Measurements from ENCODE around the gene ADORA2A.
A peak's percentile ranks its signal among the peaks of the same experiment; 100 is the strongest.

Gene ADORA2A

DNA sequence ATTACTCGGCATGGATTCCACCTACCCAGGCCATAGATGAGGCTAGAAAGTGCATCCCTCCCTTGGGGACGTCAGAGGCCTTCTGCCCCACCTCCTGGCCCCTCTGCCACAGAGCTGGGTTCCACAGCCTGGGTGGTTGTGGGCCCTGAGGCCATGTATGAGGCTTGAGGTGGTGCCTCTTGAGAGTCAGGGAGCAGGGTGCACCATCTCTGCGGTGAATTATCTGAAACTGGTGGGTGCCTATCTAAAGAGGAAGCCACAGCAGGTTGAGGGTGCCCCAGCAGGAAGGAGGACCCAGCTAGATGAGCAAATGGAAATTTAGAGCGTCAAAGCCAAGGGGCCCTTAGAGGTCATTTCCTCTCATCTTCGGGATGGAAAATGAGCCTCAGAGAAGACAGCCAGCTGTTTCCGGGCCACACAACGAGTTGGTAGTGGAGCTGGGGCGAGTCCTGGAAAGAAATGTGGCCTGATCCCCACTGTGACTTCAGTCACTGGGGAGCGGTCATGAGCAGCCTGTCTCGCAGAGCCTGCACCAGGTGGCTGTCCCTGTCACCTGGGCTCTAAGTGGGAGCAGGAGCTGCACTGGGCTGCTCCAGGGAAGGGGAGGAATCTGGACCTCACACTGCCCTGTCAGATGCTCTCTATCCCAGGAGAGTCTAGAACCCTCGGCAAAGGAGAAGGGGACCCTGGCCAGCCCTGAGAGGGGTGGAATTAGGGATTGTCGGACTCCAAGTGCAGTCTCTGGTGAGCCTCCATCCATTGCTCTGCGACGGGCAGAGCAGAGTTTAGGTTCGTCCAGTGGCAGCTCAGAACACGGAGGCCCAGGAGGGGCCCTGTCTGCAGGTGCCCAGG is 7.3 kb downstream of the ADORA2A start:
- Histone ChIP-seq H3K36me3 (ENCODE audit: insufficient read depth, low read length) (no peaks in the 10 kb centered on the region), H3K27me3 (ENCODE audit: insufficient read depth, low read length) (no peaks in the 10 kb centered on the region), H3K79me2 (ENCODE audit: control insufficient read depth, insufficient read depth, low read length, unreplicated experiment) (no peaks in the 10 kb centered on the region), H3K27ac (ENCODE audit: low read depth, low read length) (peak overlapping the region; percentile 56; the same call in 1 of the 2 replicates), H2AFZ (ENCODE audit: low read length, unreplicated experiment) (no peak overlapping the region), H3K4me1 (ENCODE audit: control insufficient read depth, insufficient read depth, low read length, unreplicated experiment) (peaks cover 21% of the 10 kb centered on the region), H3K4me3 (ENCODE audit: low read depth, low read length) (no peak overlapping the region)

DNA sequence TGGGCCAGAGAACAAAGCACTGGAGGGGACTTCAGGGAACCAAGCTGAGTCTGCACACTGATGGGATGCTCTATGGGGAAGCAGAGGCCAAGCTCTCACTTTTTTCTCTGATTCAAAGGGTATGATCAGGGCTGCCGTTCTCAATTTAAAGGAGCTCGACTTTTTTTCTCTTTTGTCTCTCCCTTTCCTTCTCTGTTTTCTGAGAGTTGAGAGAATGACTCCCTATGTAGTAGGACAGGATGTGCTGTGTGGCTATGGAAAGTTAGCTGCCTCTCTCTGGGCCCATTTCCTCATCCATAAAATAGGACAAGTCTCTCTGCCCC is 7.9 kb downstream of the ADORA2A start:
- no peaks in the 10 kb centered on the region for H3K36me3 ChIP-seq (ENCODE audit: insufficient read depth, low read length)
- H3K79me2 ChIP-seq (ENCODE audit: control insufficient read depth, insufficient read depth, low read length, unreplicated experiment): no peaks in the 10 kb centered on the region
- H2AFZ ChIP-seq (ENCODE audit: low read length, unreplicated experiment): no peak overlapping the region
- H3K27ac ChIP-seq (ENCODE audit: low read depth, low read length): no peak overlapping the region
- H3K4me3 ChIP-seq (ENCODE audit: low read depth, low read length): no peak overlapping the region
- no peaks in the 10 kb centered on the region for H3K27me3 ChIP-seq (ENCODE audit: insufficient read depth, low read length)
- peaks cover 21% of the 10 kb centered on the region for H3K4me1 ChIP-seq (ENCODE audit: control insufficient read depth, insufficient read depth, low read length, unreplicated experiment)

GRCh38 chr22:24435861-24436371 is 8.5 kb downstream of the ADORA2A start:
- Histone ChIP-seq H3K36me3 (ENCODE audit: insufficient read depth, low read length) (no peaks in the 10 kb centered on the region), H3K4me1 (ENCODE audit: control insufficient read depth, insufficient read depth, low read length, unreplicated experiment) (peaks cover 21% of the 10 kb centered on the region), H2AFZ (ENCODE audit: low read length, unreplicated experiment) (no peak overlapping the region), H3K4me3 (ENCODE audit: low read depth, low read length) (no peak overlapping the region), H3K27ac (ENCODE audit: low read depth, low read length) (no peak overlapping the region), H3K27me3 (ENCODE audit: insufficient read depth, low read length) (no peaks in the 10 kb centered on the region), H3K79me2 (ENCODE audit: control insufficient read depth, insufficient read depth, low read length, unreplicated experiment) (no peaks in the 10 kb centered on the region)

- H3K4me1 ChIP-seq (ENCODE audit: control insufficient read depth, insufficient read depth, low read length, unreplicated experiment): peaks cover 21% of the 10 kb centered on the region
- H3K36me3 ChIP-seq (ENCODE audit: insufficient read depth, low read length): no peaks in the 10 kb centered on the region
- H3K4me3 ChIP-seq (ENCODE audit: low read depth, low read length): no peak overlapping the region
- H2AFZ ChIP-seq (ENCODE audit: low read length, unreplicated experiment): no peak overlapping the region
- no peak overlapping the region for H3K27ac ChIP-seq (ENCODE audit: low read depth, low read length)
- H3K27me3 ChIP-seq (ENCODE audit: insufficient read depth, low read length): no peaks in the 10 kb centered on the region
- H3K79me2 ChIP-seq (ENCODE audit: control insufficient read depth, insufficient read depth, low read length, unreplicated experiment): no peaks in the 10 kb centered on the region
Observed at GRCh38 chr22:24436553-24436952, 9.2 kb downstream of the ADORA2A start.

DNA sequence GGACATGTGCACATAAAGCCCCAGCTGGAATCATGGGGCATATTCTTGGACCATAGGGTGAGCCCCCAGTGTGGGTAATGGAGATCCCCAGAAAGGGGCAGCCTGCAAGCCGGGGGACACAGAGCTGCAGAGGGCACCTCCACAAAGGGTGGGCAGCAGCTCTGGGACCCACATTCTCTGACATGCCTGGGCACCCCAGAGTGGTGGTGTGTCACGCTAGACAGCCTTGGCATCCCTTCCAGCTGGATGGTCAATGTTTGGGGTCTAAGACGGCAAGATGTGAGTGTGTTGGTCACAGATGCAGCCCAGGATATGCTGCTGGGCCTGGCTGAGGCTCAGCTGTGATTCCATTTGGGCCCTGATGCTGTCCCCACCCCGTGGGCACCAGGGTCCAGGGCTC is 9.7 kb downstream of the ADORA2A start:
- H3K4me1 ChIP-seq (ENCODE audit: control insufficient read depth, insufficient read depth, low read length, unreplicated experiment): peaks cover 21% of the 10 kb centered on the region
- no peak overlapping the region for H3K27ac ChIP-seq (ENCODE audit: low read depth, low read length)
- H3K79me2 ChIP-seq (ENCODE audit: control insufficient read depth, insufficient read depth, low read length, unreplicated experiment): no peaks in the 10 kb centered on the region
- no peak overlapping the region for H2AFZ ChIP-seq (ENCODE audit: low read length, unreplicated experiment)
- H3K27me3 ChIP-seq (ENCODE audit: insufficient read depth, low read length): no peaks in the 10 kb centered on the region
- H3K36me3 ChIP-seq (ENCODE audit: insufficient read depth, low read length): no peaks in the 10 kb centered on the region
- H3K4me3 ChIP-seq (ENCODE audit: low read depth, low read length): no peak overlapping the region

GRCh38 chr22:24437741-24438328 is 10.4 kb downstream of the ADORA2A start:
- Histone ChIP-seq H3K27ac (ENCODE audit: low read depth, low read length) (no peak overlapping the region), H3K79me2 (ENCODE audit: control insufficient read depth, insufficient read depth, low read length, unreplicated experiment) (no peaks in the 10 kb centered on the region), H3K4me1 (ENCODE audit: control insufficient read depth, insufficient read depth, low read length, unreplicated experiment) (peaks cover 18% of the 10 kb centered on the region), H3K4me3 (ENCODE audit: low read depth, low read length) (no peak overlapping the region), H3K36me3 (ENCODE audit: insufficient read depth, low read length) (no peaks in the 10 kb centered on the region), H3K27me3 (ENCODE audit: insufficient read depth, low read length) (no peaks in the 10 kb centered on the region), H2AFZ (ENCODE audit: low read length, unreplicated experiment) (no peak overlapping the region)

GRCh38 chr22:24440270-24440717 is 12.9 kb downstream of the ADORA2A start:
- no peak overlapping the region for H3K27ac ChIP-seq (ENCODE audit: low read depth, low read length)
- H3K27me3 ChIP-seq (ENCODE audit: insufficient read depth, low read length): no peaks in the 10 kb centered on the region
- no peaks in the 10 kb centered on the region for H3K36me3 ChIP-seq (ENCODE audit: insufficient read depth, low read length)
- H3K4me3 ChIP-seq (ENCODE audit: low read depth, low read length): no peak overlapping the region
- no peak overlapping the region for H2AFZ ChIP-seq (ENCODE audit: low read length, unreplicated experiment)
- H3K4me1 ChIP-seq (ENCODE audit: control insufficient read depth, insufficient read depth, low read length, unreplicated experiment): peaks cover 8% of the 10 kb centered on the region
- no peaks in the 10 kb centered on the region for H3K79me2 ChIP-seq (ENCODE audit: control insufficient read depth, insufficient read depth, low read length, unreplicated experiment)

- H3K4me3 ChIP-seq (ENCODE audit: low read depth, low read length): no peak overlapping the region
- no peaks in the 10 kb centered on the region for H3K36me3 ChIP-seq (ENCODE audit: insufficient read depth, low read length)
- H3K79me2 ChIP-seq (ENCODE audit: control insufficient read depth, insufficient read depth, low read length, unreplicated experiment): no peaks in the 10 kb centered on the region
- H3K4me1 ChIP-seq (ENCODE audit: control insufficient read depth, insufficient read depth, low read length, unreplicated experiment): peaks cover 4% of the 10 kb centered on the region
- no peaks in the 10 kb centered on the region for H3K27me3 ChIP-seq (ENCODE audit: insufficient read depth, low read length)
- H3K27ac ChIP-seq (ENCODE audit: low read depth, low read length): no peak overlapping the region
- H2AFZ ChIP-seq (ENCODE audit: low read length, unreplicated experiment): no peak overlapping the region
Observed at GRCh38 chr22:24440718-24441405, 13.5 kb downstream of the ADORA2A start.

DNA sequence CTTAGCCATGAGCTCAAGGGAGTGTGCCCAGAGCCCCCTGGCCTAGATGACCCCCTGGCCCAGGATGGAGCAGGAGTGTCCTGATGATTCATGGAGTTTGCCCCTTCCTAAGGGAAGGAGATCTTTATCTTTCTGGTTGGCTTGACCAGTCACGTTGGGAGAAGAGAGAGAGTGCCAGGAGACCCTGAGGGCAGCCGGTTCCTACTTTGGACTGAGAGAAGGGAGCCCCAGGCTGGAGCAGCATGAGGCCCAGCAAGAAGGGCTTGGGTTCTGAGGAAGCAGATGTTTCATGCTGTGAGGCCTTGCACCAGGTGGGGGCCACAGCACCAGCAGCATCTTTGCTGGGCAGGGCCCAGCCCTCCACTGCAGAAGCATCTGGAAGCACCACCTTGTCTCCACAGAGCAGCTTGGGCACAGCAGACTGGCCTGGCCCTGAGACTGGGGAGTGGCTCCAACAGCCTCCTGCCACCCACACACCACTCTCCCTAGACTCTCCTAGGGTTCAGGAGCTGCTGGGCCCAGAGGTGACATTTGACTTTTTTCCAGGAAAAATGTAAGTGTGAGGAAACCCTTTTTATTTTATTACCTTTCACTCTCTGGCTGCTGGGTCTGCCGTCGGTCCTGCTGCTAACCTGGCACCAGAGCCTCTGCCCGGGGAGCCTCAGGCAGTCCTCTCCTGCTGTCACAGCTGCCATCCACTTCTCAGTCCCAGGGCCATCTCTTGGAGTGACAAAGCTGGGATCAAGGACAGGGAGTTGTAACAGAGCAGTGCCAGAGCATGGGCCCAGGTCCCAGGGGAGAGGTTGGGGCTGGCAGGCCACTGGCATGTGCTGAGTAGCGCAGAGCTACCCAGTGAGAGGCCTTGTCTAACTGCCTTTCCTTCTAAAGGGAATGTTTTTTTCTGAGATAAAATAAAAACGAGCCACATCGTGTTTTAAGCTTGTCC is 14.3 kb downstream of the ADORA2A start:
- H3K36me3 ChIP-seq (ENCODE audit: insufficient read depth, low read length): no peaks in the 10 kb centered on the region
- peaks cover 4% of the 10 kb centered on the region for H3K4me1 ChIP-seq (ENCODE audit: control insufficient read depth, insufficient read depth, low read length, unreplicated experiment)
- no peaks in the 10 kb centered on the region for H3K27me3 ChIP-seq (ENCODE audit: insufficient read depth, low read length)
- no peak overlapping the region for H2AFZ ChIP-seq (ENCODE audit: low read length, unreplicated experiment)
- H3K79me2 ChIP-seq (ENCODE audit: control insufficient read depth, insufficient read depth, low read length, unreplicated experiment): no peaks in the 10 kb centered on the region
- H3K4me3 ChIP-seq (ENCODE audit: low read depth, low read length): no peak overlapping the region
- no peak overlapping the region for H3K27ac ChIP-seq (ENCODE audit: low read depth, low read length)

- Histone ChIP-seq H3K27ac (ENCODE audit: low read depth, low read length) (no peak overlapping the region), H3K4me1 (ENCODE audit: control insufficient read depth, insufficient read depth, low read length, unreplicated experiment) (peaks cover 4% of the 10 kb centered on the region), H2AFZ (ENCODE audit: low read length, unreplicated experiment) (no peak overlapping the region), H3K4me3 (ENCODE audit: low read depth, low read length) (no peak overlapping the region), H3K27me3 (ENCODE audit: insufficient read depth, low read length) (no peaks in the 10 kb centered on the region), H3K79me2 (ENCODE audit: control insufficient read depth, insufficient read depth, low read length, unreplicated experiment) (no peaks in the 10 kb centered on the region), H3K36me3 (ENCODE audit: insufficient read depth, low read length) (no peaks in the 10 kb centered on the region)
Observed at GRCh38 chr22:24442352-24442744, 14.9 kb downstream of the ADORA2A start.

Data from ACC112 (cell line).